Myocyte (in vitro differentiated cells): ENCODE measurements around the gene IQGAP3. TPM values are rescaled to one million over a fixed set of nuclear protein-coding genes. Genes with fewer than 3 reads are reported as not detected.
"Not testable (repeated sequence)": the region's sequence is repeated elsewhere in the genome, so short reads cannot be mapped to it uniquely, and the experiment has no call there.

Experiments used
- DNase-seq: peaks from one replicate; pipeline ENCODE4 v3.0.0-alpha.2; 2012; ENCODE audit warnings: low read depth
- total RNA-seq: library from RNA; depleted of rRNA; stranded (reverse); fragments of >200 nt; gene quantifications from 2 replicates; pipeline ENCODE4 v1.2.3, GENCODE V29; 2014

Gene IQGAP3
- total RNA-seq, 1 donor from 2014 or later, result 0.24 TPM

- peak; percentile 67 for DNase-seq
Observed at GRCh38 chr1:156571261-156571852, 1.0 kb downstream of the IQGAP3 start.

GRCh38 chr1:156566436-156566835, 5.9 kb downstream of the IQGAP3 start:
- DNase-seq, result no peak

GRCh38 chr1:156565519-156565918, 6.8 kb downstream of the IQGAP3 start:
- no peak for DNase-seq

GRCh38 chr1:156560585-156561163, 11.7 kb downstream of the IQGAP3 start:
- DNase-seq, result no peak

- no peak for DNase-seq
Observed at GRCh38 chr1:156559797-156560385, 12.5 kb downstream of the IQGAP3 start.

GRCh38 chr1:156559086-156559796, 13.1 kb downstream of the IQGAP3 start:
- DNase-seq, result no peak

GRCh38 chr1:156556354-156556753, 16.0 kb downstream of the IQGAP3 start:
- DNase-seq, result no peak

- no peak for DNase-seq
Observed at GRCh38 chr1:156555715-156556114, 16.6 kb downstream of the IQGAP3 start.

- no peak for DNase-seq
Observed at GRCh38 chr1:156554971-156555370, 17.4 kb downstream of the IQGAP3 start.

GRCh38 chr1:156553860-156554485, 18.4 kb downstream of the IQGAP3 start:
- DNase-seq, result peak; percentile 72

- not testable (repeated sequence) for DNase-seq
Observed at GRCh38 chr1:156552937-156553336, 19.4 kb downstream of the IQGAP3 start.

- DNase-seq, result no peak
Observed at GRCh38 chr1:156552518-156552917, 19.8 kb downstream of the IQGAP3 start.

- no peak for DNase-seq
Observed at GRCh38 chr1:156551869-156552268, 20.5 kb downstream of the IQGAP3 start.

GRCh38 chr1:156551066-156551643, 21.2 kb downstream of the IQGAP3 start:
- no peak for DNase-seq

- DNase-seq, result peak; percentile 26
Observed at GRCh38 chr1:156550346-156550745, 22.0 kb downstream of the IQGAP3 start.

- no peak for DNase-seq
Observed at GRCh38 chr1:156549831-156550230, 22.5 kb downstream of the IQGAP3 start.

- no peak for DNase-seq
Observed at GRCh38 chr1:156549390-156549789, 23.0 kb downstream of the IQGAP3 start.

- DNase-seq, result no peak
Observed at GRCh38 chr1:156547982-156548381, 24.4 kb downstream of the IQGAP3 start.

GRCh38 chr1:156547434-156547833, 24.9 kb downstream of the IQGAP3 start:
- DNase-seq, result no peak

GRCh38 chr1:156546267-156546666, 26.1 kb downstream of the IQGAP3 start:
- peak; percentile 66 for DNase-seq

GRCh38 chr1:156544592-156545102, 27.7 kb downstream of the IQGAP3 start:
- DNase-seq, result no peak
